ENCODE data around the gene KSR2. TPM values are rescaled to one million over a fixed set of nuclear protein-coding genes. Genes with fewer than 3 reads are reported as not detected.

KSR2 gene
- total and polyA plus RNA-seq, 10 of the 15 experiments (the other 5 are each of a cell fraction or from before 2014, with no cell fraction given), result under 0.01 to 1.5 (median 0.01) TPM; not detected in 3

DNA sequence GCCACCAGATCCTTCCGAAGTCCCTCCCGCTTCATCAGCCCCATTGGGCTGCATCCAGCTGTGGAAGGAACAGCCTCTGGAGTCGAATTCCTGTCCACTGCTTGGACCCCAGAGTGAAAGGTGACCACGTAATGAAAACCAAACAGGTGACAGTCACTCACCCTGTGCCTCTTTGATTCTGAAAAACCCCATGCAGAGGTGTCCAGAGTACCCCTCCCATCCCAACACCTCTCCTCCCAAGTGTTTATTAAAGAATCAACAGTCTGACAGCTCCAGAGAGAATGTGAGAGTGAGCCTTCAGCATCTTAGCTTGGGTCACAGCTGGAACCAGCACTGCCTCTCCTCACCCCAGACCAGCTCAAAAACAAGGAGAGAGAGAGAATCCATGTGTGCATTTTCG lies 428.8 kb downstream of the KSR2 start:
- no peaks in the 10 kb centered on the region for H3K27me3 ChIP-seq (replicated peaks in 1 of 2; ENCODE audit: control insufficient read depth in 2 of 2, insufficient read depth in 2 of 2, low read length in 1 of 2)
- H3K9ac ChIP-seq (ENCODE audit: control insufficient read depth, insufficient read depth, low read length), result no peak overlapping the region
- DNase-seq (ENCODE audit: low read depth, low spot score) (no peak), FAIRE-seq (no peak), ATAC-seq (no peak)
- no peaks in the 10 kb centered on the region for H4K20me1 ChIP-seq (ENCODE audit: control insufficient read depth, insufficient read depth)
- WGBS (ENCODE audit: insufficient coverage, insufficient replicate concordance, low lambda C conversion rate, missing lambda C conversion rate), result 21% methylated on average over 5 of the region's 5 CpGs
- no peak overlapping the region for H2AFZ ChIP-seq (ENCODE audit: control insufficient read depth, low read depth, low read length)
- no peak overlapping the region for H3K27ac ChIP-seq (ENCODE audit: control insufficient read depth, insufficient read depth)
- no peak overlapping the region for H3K4me2 ChIP-seq (ENCODE audit: control insufficient read depth, insufficient read depth)
- no peak overlapping the region for H3K4me3 ChIP-seq
- SMC1A ChIA-PET (ENCODE audit: uncharacterized antibody, unreplicated experiment), result no interaction called here
- in situ Hi-C loops (cut with MboI), result no loop called here
- H3K36me3 ChIP-seq (ENCODE audit: control insufficient read depth in 2 of 2, insufficient read depth in 2 of 2, low read length in 1 of 2), result no peaks in the 10 kb centered on the region
- RAD21 ChIA-PET (ENCODE audit: unreplicated experiment), result no interaction called here
- POLR2A ChIA-PET, result no interaction called here
- no peaks in the 10 kb centered on the region for H3K9me3 ChIP-seq (replicated peaks; ENCODE audit: control insufficient read depth, insufficient read depth, low read length)
- CTCF ChIA-PET, result no interaction called here
- intact Hi-C loops (cut with micrococcal nuclease; ENCODE audit: unreplicated experiment), result no loop called here
- no TSS peak for BruUV-seq (replicated peaks)
- H3K79me2 ChIP-seq (ENCODE audit: control insufficient read depth, insufficient read depth, low read length), result no peaks in the 10 kb centered on the region
- no peaks in the 10 kb centered on the region for H3K4me1 ChIP-seq (ENCODE audit: control insufficient read depth, insufficient read depth, low read length)
- no peak for TF ChIP-seq RUNX3 (IDR thresholded peaks at IDR 0.05; ENCODE audit: low read length)
- TF ChIP-seq SMAD5 (IDR thresholded peaks at IDR 0.05; ENCODE audit: low read depth), result no peak
- TF ChIP-seq, protein P1, sequence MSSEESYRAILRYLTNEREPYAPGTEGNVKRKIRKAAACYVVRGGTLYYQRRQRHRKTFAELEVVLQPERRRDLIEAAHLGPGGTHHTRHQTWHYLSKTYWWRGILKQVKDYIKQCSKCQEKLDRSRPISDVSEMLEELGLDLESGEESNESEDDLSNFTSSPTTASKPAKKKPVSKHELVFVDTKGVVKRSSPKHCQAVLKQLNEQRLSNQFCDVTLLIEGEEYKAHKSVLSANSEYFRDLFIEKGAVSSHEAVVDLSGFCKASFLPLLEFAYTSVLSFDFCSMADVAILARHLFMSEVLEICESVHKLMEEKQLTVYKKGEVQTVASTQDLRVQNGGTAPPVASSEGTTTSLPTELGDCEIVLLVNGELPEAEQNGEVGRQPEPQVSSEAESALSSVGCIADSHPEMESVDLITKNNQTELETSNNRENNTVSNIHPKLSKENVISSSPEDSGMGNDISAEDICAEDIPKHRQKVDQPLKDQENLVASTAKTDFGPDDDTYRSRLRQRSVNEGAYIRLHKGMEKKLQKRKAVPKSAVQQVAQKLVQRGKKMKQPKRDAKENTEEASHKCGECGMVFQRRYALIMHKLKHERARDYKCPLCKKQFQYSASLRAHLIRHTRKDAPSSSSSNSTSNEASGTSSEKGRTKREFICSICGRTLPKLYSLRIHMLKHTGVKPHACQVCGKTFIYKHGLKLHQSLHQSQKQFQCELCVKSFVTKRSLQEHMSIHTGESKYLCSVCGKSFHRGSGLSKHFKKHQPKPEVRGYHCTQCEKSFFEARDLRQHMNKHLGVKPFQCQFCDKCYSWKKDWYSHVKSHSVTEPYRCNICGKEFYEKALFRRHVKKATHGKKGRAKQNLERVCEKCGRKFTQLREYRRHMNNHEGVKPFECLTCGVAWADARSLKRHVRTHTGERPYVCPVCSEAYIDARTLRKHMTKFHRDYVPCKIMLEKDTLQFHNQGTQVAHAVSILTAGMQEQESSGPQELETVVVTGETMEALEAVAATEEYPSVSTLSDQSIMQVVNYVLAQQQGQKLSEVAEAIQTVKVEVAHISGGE (CRISPR knock-in tag; IDR thresholded peaks at IDR 0.05), result no peak
- TF ChIP-seq, protein P2, sequence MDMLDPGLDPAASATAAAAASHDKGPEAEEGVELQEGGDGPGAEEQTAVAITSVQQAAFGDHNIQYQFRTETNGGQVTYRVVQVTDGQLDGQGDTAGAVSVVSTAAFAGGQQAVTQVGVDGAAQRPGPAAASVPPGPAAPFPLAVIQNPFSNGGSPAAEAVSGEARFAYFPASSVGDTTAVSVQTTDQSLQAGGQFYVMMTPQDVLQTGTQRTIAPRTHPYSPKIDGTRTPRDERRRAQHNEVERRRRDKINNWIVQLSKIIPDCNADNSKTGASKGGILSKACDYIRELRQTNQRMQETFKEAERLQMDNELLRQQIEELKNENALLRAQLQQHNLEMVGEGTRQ (IDR thresholded peaks at IDR 0.05; ENCODE audit: borderline replicate concordance, low read depth, low read length), result no peak
- no peak for TF ChIP-seq ZBED1 (IDR thresholded peaks at IDR 0.05; ENCODE audit: borderline replicate concordance)
- TF ChIP-seq, protein P3, sequence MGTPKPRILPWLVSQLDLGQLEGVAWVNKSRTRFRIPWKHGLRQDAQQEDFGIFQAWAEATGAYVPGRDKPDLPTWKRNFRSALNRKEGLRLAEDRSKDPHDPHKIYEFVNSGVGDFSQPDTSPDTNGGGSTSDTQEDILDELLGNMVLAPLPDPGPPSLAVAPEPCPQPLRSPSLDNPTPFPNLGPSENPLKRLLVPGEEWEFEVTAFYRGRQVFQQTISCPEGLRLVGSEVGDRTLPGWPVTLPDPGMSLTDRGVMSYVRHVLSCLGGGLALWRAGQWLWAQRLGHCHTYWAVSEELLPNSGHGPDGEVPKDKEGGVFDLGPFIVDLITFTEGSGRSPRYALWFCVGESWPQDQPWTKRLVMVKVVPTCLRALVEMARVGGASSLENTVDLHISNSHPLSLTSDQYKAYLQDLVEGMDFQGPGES (IDR thresholded peaks at IDR 0.05), result no peak
- TF ChIP-seq, protein P4, sequence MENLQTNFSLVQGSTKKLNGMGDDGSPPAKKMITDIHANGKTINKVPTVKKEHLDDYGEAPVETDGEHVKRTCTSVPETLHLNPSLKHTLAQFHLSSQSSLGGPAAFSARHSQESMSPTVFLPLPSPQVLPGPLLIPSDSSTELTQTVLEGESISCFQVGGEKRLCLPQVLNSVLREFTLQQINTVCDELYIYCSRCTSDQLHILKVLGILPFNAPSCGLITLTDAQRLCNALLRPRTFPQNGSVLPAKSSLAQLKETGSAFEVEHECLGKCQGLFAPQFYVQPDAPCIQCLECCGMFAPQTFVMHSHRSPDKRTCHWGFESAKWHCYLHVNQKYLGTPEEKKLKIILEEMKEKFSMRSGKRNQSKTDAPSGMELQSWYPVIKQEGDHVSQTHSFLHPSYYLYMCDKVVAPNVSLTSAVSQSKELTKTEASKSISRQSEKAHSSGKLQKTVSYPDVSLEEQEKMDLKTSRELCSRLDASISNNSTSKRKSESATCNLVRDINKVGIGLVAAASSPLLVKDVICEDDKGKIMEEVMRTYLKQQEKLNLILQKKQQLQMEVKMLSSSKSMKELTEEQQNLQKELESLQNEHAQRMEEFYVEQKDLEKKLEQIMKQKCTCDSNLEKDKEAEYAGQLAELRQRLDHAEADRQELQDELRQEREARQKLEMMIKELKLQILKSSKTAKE (IDR thresholded peaks at IDR 0.05; ENCODE audit: low read depth, poor library complexity, severe bottlenecking), result no peak
- no peak for TF ChIP-seq CEBPB (IDR thresholded peaks at IDR 0.05; ENCODE audit: borderline replicate concordance in 1 of 2, low read depth in 2 of 2, low read length in 2 of 2)
- TF ChIP-seq RAD51 (IDR thresholded peaks at IDR 0.05), result no peak
- no peak for TF ChIP-seq IKZF1 (conservative IDR thresholded peaks at IDR 0.05)
- TF ChIP-seq RFX5 (IDR thresholded peaks at IDR 0.05; ENCODE audit: low read depth, low read length), result no peak
- TF ChIP-seq, protein P5, sequence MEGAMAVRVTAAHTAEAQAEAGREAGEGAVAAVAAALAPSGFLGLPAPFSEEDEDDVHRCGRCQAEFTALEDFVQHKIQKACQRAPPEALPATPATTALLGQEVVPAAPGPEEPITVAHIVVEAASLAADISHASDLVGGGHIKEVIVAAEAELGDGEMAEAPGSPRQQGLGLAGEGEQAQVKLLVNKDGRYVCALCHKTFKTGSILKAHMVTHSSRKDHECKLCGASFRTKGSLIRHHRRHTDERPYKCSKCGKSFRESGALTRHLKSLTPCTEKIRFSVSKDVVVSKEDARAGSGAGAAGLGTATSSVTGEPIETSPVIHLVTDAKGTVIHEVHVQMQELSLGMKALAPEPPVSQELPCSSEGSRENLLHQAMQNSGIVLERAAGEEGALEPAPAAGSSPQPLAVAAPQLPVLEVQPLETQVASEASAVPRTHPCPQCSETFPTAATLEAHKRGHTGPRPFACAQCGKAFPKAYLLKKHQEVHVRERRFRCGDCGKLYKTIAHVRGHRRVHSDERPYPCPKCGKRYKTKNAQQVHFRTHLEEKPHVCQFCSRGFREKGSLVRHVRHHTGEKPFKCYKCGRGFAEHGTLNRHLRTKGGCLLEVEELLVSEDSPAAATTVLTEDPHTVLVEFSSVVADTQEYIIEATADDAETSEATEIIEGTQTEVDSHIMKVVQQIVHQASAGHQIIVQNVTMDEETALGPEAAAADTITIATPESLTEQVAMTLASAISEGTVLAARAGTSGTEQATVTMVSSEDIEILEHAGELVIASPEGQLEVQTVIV (IDR thresholded peaks at IDR 0.05; ENCODE audit: borderline replicate concordance, partially characterized antibody), result no peak
- TF ChIP-seq ZNF217 (IDR thresholded peaks at IDR 0.05), result no peak
- no peak for TF ChIP-seq SREBF1 (IDR thresholded peaks at IDR 0.05; ENCODE audit: low read length)
- TF ChIP-seq EED (IDR thresholded peaks at IDR 0.05; ENCODE audit: low read depth), result no peak
- no peak for TF ChIP-seq KDM1A (IDR thresholded peaks at IDR 0.05; ENCODE audit: borderline replicate concordance)
- TF ChIP-seq CREB1 (IDR thresholded peaks at IDR 0.05; ENCODE audit: low read depth), result no peak

Data from GM12878 (cell line).